DMS 273 (cell line): ENCODE data around the gene KAZALD1.
"Not testable (repeated sequence)": the region's sequence is repeated elsewhere in the genome, so short reads cannot be mapped to it uniquely, and the experiment has no call there.

Experiments
- DNase-seq: peaks from one replicate; lab custom pipeline; 2025; ENCODE audit not compliant: unreplicated experiment; lab: John Stamatoyannopoulos, UW

KAZALD1 gene

DNA sequence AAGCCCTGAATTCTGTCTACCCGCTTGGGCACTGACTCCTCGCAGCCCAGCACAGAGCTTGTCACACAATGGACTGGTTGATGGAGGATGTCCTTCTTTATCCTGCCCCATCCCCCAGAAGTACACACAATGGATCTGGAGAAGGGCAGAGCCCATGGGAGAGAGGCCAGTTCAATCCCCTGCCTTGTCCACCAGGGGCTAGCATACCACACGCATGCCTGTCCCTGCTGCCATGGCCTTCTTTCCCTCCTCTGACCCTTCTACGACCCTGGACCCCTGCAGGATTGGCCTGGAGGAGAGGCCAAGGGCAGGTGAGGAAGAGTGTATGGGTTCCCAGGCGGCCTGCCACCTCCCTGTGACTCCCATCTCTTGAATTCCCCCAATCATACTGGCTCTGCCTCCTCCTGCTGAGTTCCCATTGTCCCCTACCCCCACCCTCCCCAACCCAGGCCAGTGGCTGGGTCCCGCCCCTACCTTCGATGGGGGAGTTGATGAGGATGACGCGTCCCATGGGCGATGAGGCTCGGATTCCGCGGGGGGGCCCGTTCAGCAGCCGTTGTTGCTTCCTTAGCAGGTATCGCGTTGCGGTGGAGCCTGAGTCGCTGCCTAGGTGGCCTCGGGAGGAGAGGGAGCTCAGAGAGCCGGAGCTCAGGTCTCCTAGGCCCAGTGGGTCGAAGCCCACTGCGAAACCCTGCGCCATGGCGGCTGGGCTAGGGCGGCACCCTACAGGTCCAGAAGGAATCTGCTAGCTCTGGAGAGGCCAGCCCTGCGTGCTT lies 32.1 kb upstream of the KAZALD1 start:
- DNase-seq: no peak

DNA sequence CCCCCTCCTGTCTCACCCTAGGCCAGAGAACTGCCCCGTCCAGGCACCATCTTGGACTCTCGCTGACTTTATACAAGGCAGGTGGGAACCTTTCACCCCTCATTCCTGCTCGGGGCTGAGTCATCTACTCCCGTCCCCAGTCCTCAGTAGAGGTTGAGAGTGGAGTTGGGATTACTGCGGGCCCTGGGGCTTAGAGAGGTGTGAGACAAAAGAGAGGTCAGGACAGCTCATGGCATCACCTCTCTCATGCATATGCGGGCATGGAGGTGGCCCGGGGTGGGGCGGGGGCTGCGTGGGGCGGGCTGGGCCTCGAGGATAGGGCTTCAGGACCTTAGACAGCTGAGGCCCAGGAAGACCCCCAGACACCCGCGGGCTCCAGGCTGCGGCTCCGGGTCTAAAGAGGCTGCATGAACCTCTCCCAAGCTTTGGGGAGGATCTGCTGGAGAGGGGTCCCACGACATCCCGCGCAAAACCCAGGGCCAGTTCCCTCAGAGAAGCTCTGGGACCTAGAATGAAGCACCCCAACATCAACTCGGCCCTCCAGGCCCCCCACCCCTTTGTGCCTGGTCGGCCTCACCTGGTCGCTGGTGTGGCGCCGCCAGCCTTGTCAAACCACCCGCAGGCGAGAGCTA lies 31.2 kb upstream of the KAZALD1 start:
- DNase-seq: no peak

DNA sequence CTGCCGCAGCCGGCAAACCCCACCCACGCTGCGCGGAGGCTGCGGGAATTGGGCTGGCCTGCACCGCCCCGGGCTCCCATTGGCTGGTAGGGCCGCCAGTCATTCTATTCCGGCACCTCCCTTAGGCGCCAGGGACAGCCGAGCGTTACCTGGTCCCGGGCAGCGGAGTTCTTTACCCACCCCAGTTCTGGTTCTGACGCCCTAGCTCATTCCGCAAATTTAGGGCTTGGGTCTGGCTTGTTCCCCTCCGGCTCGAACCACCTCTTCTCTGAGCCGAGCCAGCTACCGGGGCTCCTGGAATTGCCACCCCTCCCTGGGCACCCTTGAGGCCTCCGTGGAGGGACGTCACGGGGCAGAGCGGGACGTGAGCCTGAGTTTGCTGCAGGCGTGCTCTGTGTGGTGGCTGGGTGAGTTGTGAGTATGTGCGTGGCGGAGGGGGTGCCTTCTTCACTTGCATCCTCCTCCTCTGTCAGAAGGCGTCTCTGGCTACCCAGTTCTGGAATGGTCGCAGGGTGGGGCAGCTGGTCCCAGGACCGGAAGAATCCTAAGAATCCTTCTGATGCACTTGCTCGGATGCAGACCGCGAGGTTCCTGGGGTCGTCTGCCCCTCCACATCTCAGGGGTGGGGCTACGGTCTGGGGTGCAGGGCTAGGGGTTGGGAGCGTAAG lies 30.5 kb upstream of the KAZALD1 start, which contains the start of the genes PDZD7 and SFXN3:
PDZD7 (minus strand) TSS at position 2 of the 668 bp plus-strand sequence. CDS start 910 bp downstream, outside the sequence.
SFXN3 (plus strand) TSS at position 107 of the 668 bp plus-strand sequence. CDS start 3,461 bp downstream, outside the sequence.
- peak; percentile 93 for DNase-seq

DNA sequence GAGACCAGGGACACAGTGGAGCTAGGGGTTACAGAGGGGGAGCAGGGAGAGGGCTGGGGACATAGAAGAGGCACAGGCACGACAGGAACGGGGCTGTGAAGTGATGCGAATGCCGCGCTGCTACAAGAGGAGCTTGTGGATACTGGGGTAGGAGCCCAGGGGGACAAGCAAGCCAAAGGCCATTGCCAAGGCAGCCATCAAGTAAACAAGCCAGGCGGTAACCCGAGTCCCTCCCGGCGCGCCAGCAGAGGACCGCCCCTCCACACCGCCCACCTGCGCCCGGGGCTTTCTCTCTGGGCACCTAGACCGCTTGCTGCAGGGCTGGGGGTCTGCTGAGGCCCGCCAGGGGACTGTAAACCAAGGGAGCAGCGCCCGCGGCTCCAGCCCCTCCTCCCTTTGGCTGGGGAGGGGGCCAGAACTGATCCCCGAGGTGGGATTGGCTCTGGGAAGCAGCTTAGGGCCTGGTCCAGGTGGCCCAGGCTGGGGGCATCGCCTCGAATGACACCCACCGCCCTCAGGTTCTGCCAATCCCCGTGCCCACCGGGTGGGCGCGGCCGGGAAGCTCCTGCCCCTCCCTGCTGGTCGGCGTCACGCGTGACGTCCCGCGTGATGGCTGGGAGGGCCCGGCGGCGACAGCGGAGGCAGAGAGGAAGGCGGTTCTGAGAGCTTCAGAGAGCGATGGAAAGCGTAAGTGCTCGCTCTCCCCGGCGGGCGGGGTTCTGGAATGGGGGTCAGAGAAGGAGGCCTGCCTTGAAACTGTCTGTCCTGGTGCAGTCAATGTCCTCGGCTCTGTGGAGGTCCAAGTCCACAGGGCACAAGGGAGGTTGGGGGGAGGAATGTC lies 29.8 kb upstream of the KAZALD1 start:
- DNase-seq: peak; percentile 67

DNA sequence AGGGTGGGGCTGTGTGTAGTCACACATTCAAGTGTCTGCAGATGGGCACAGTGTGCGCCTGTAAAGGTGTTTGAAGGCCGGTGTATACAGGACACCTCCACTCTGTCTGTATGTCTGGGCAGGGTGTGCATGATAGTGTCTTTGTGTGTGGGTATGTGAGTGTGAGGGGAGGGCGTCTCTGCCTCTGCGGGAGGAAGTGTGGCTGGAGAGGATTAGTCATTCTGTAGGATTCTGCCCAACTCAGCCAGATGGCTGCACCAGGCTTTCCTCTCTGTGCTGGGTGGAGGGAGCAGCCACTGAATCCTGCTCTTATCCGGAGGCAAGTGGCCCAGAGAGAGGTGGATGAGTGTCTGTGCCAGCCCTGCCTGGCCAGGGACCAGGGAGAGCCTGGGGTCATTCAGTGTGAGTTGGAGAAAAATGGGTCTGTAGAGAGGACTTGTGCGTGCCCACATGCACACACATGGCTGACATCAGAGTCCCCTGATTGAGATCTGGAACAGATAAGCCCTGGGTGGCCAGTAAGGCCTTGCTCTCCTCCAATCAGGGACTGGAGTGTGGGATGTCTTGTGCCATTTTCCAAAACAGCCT lies 29.1 kb upstream of the KAZALD1 start:
- peak; percentile 89 for DNase-seq

DNA sequence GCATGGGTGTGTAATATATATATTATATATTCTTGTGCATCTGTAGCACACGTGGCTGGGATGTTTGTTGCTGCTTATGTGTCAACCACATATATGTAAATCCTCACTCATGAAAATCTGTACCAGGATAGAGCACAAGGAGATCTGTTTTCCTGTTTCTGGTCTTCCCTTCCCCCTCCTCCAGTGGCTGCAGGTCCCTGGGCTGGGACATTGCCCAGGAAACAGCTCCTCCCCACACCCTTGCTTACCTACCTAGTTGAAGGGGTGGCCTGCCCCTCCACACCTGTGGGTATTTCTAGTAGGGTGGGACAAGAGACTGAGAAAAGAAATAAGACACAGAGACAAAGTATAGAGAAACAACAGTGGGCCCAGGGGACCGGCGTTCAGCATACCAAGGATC lies 28.5 kb upstream of the KAZALD1 start:
- no peak for DNase-seq

DNA sequence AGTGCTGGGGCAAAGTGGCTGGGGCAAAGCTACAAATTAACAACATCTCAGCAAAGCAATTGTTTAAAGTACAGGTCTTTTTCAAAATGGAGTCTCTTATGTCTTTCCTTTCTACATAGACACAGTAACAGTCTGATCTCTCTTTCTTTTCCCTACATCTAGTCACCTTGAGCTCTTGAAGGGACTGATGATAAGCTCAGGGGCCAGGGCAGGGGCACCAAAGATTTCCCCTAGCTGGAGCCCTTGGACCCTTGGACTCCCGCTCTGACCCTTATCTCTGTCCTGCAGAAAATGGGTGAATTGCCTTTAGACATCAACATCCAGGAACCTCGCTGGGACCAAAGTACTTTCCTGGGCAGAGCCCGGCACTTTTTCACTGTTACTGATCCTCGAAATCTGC lies 27.4 kb upstream of the KAZALD1 start:
- not testable (repeated sequence) for DNase-seq

DNA sequence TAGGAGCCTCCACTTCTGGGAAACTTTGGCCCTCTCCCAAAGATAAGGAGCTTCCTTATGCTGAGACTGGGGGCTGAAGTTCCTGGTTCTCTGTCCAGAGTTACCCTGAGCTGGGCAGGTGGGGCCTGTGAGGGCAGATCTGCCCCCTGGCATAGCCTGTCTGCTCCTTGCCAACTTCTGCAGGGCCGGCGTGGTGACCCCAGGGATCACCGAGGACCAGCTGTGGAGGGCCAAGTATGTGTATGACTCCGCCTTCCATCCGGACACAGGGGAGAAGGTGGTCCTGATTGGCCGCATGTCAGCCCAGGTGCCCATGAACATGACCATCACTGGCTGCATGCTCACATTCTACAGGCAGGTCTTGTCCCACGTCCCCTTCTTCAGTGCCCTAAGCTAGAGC lies 26.5 kb upstream of the KAZALD1 start:
- DNase-seq: no peak

DNA sequence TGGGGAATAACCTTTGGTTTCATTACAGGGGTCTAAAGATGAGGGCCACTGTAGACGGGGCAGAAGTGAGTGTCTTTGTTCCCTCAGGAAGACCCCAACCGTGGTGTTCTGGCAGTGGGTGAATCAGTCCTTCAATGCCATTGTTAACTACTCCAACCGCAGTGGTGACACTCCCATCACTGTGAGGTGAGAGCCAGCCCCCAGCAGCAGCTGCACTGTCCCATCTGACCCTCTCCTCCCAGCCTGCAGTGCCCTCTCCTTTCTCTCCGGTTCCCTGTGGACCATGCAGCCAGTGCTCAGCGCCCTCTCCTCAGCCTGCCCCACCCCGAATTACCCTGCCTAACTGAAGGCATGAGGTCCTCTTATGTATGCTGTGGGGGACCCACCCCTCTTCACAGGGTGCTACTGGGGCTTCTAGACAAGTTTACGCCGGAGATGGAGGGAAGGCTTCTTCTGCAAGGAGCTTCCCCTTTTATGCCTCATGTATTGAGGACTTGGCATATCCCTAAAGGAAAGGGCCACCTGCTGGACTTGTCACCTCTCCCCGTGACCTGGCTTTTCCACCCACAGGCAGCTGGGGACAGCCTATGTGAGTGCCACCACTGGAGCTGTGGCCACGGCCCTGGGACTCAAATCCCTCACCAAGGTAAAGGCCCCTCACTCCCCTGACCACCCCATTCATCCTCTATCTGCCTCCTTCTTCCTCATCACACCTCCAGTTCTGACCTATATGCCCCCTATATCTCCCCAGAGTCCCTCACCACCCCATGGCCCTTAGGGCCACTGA lies 25.7 kb upstream of the KAZALD1 start:
- no peak for DNase-seq

DNA sequence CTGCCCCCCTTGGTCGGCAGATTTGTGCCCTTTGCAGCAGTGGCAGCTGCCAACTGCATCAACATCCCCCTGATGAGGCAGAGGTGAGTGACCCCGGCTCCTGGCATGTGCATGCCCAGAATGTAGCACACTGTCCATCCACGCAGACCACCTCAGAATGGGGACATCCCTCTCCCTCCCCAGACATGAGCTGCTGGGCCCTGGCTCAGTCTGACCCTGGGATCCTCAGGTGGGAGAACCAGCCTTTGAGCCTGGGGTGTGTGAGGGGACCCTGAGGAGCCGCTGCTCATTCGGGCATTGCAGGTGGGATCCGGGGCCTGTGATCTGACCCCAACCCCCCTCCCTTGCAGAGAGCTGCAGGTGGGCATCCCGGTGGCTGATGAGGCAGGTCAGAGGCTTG lies 25.1 kb upstream of the KAZALD1 start:
- no peak for DNase-seq

DNA sequence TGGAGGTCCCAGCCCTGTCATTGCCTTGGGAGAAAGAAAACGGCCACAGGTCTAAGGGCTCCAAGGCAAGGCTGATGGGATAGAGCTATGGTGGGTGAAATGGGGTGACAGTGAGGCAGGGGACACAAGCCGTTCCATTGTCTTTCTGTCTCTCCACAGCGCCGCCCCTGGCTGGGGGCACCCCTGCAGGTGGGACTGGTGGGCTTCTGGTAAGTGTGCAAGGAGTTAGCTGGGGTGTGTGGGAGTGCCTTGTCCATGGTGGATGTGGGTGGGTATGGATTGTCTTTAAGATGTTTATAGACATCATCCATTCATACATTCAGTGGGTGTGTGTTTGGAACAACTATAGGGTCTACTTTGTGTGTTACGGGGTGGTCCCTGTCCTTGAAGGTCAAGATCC lies 23.3 kb upstream of the KAZALD1 start:
- DNase-seq: no peak

DNA sequence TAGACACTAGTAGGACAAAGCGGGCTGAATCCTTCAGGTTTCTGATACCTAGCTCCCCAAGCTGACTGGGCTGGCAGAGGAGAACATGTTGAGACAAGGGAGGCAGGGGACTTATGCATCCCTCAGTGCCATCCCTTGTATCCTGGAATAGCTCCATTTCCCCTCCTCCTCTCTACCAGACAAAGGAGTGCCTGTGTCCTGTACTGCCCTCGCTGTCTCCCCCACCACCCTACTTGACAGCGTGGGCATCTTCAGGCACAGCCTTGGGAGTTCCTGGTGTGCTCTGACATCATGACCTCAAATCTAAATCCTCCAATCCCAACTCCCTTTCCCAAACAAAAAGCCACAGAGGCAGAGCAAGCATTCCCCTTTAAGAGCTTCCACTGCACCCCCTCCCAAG lies 21.7 kb upstream of the KAZALD1 start:
- no peak for DNase-seq

DNA sequence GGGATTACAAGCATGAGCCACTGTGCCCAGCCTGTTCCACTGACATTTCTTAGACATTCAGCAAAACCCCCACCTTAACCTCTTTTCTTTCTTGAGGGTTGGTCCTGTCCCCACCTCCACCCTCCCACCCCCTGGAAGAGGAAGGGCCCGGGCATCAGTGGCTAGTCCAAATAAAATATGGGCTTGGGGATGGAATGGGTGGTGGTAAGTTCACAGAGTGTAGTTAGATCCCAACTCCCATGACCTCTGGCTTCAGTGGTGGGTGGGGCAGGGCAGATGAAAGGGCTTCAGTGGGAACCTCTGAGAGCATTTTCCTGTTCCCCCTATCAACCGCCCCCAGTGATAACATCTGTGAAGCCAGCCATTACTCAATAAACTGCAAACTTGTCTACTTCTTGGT lies 20.9 kb upstream of the KAZALD1 start:
- DNase-seq: no peak

DNA sequence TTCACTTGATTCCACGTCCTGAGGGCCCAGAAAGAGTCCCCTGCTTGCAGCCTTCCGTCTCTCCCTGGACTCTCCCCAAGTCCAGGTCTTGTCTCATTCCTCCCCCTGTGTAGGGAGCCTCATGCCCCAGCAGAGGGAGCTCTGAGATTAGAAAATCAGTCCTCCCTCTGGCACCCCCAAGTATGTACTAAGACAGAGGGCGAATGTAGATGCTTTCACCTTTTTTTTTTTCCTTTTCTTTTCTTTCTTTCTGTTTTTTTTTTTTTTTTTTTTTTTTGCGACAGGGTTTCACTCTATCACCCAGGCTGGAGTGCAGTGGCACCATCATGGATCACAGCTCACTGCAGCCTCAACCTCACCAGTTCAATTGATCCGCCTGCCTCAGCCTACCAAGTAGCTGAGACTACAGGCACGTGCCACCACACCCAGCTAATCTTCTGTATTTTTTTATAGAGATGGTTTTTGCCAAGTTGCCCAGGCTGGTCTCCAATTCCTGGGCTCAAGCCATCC lies 20.5 kb upstream of the KAZALD1 start:
- peak; percentile 86 for DNase-seq

DNA sequence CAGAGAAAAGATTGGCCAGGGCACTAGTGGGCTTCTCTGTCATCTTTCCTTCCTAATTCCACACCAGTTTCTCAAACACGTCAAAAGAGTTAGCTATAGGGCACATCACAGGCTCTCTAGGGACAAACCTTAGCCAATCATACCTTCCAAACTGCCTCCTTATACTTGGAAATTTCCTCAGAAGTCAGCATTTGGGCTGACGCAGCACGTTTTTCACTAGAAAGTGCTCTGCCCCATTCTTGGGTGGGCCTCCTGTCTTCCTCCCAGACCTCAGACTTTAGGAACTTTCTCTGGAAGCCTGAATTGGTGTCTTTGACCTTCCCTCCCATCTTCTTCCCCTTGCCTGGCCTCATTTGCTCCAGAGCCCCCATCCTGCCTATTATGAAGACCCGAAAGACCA lies 19.7 kb upstream of the KAZALD1 start:
- DNase-seq: no peak

DNA sequence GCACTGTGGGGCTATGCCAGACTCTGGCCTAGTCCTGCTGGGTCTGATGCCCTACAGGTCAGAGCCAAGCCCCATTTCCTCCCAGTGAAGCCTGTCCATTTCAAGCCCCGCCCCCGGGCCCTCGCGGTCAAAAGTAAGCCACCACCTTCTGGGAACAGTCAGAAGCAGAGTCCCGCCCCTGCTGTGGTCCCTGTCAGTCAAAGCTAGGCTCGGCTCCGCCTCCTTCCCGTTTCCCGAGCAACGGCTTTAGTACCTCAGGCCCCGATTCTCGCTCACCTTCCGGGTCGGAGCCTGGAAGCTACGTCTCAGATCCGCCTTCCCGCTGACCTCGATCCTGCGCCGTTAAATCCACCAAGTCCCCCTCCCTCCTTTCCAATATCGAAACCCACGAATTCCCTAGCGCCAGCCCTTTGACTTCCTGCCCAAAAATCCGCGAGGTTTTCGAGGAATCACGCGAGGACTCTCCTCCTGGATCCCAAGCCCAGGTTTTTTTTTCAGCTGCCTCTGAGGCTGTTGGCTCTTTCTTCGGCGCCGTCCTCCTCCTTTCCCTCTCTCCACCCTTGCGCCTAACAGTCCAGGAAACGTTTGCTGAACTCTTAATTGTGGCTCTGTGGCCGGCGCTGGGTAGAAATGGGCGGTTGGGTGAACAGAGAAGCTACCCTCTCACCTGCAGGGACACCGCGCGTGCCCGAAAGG lies 19.0 kb upstream of the KAZALD1 start:
- DNase-seq: peak; percentile 96

DNA sequence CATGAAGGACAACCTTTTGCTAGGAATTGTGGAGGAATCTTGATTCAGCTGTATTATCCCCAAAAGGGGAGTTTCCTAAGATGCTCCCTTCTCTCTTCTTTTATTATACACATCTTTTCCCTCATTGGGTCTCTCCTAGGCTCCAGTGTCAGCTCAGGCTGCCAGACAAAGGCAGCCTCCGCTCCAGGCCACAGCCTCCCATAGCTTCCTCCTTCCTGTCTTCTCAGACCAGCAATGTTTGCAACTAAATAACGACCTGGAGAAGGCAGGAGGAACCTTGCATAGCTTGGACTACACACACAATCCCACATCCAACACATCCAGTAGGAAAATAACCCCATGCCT lies 18.5 kb upstream of the KAZALD1 start:
- peak; percentile 36 for DNase-seq

DNA sequence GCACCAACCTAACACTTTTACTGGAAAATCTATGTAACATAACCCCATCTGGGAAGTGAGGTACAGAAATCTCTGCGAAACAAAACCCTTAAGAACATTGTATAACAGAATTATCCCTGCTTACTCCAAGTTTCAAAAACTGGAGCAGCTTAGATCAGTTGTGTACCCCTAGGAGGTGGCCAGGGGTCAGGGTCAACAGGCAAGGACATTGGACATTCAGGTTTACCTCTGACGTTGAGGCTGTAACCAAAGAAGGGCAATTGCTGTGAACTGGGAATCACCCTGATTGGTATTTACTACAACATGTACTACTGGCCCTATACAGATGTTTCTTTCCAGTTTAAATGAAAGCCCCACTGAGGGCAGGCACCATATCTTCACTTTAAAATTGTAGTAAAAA lies 17.7 kb upstream of the KAZALD1 start:
- DNase-seq: no peak
